Calu3 (cell line): ENCODE results near the gene LLPH. TPM values are rescaled to one million over a fixed set of nuclear protein-coding genes. Genes with fewer than 3 reads are reported as not detected.

Source experiments
- BruUV-seq: library from RNA; stranded (reverse); fragments of 400-500 nt; replicated peaks from 2 replicates; lab custom pipeline; 2021; lab: Mats Ljungman, UMichigan
- CTCF ChIA-PET: fragments of 300-600 bp; sonication (Branson Sonifier 250); formaldehyde crosslinking; loops from one replicate; lab custom pipeline; 2022; ENCODE audit warnings: antibody characterized with exemption; lab: Charles Lee
- DNase-seq: peaks from one replicate; pipeline ENCODE4 v3.0.0; 2022
- H3K27ac Mint-ChIP-seq: one replicate; pipeline ENCODE4 v1.8.0; 2022; ENCODE audit warnings: mixed read lengths; ENCODE audit not compliant: unreplicated experiment
- H3K27me3 Mint-ChIP-seq: one replicate; pipeline ENCODE4 v1.8.0; 2022; ENCODE audit warnings: mixed read lengths; ENCODE audit not compliant: unreplicated experiment
- H3K36me3 Mint-ChIP-seq: one replicate; pipeline ENCODE4 v1.8.0; 2022; ENCODE audit warnings: mild to moderate bottlenecking, moderate library complexity, mixed read lengths; ENCODE audit not compliant: insufficient read depth, unreplicated experiment
- H3K4me1 Mint-ChIP-seq: one replicate; pipeline ENCODE4 v1.8.0; 2022; ENCODE audit warnings: mild to moderate bottlenecking, low read depth, mixed read lengths; ENCODE audit not compliant: unreplicated experiment
- H3K4me3 Mint-ChIP-seq: one replicate; pipeline ENCODE4 v1.8.0; 2022; ENCODE audit warnings: mild to moderate bottlenecking, low read depth, moderate library complexity, mixed read lengths; ENCODE audit not compliant: unreplicated experiment
- H3K9me3 Mint-ChIP-seq: one replicate; pipeline ENCODE4 v1.8.0; 2022; ENCODE audit warnings: low read depth, mixed read lengths; ENCODE audit not compliant: unreplicated experiment
- intact Hi-C: fragments of 100-400 bp; cut with micrococcal nuclease; formaldehyde crosslinking; loops from one replicate; pipeline ENCODE4 v1.10.0; 2022; ENCODE audit not compliant: unreplicated experiment
- total RNA-seq: library from RNA; stranded (reverse); gene quantifications from 2 replicates; pipeline ENCODE4 v1.2.3, GENCODE V29; 2022
- TF ChIP-seq, protein P1 (sequence below): fragments of 200-600 bp; IDR thresholded peaks from one replicate; pipeline ENCODE4 v1.8.0; 2022; ENCODE audit warnings: antibody characterized with exemption; ENCODE audit not compliant: unreplicated experiment

LLPH gene
- total RNA-seq, 1 experiment from 2014 or later, result 46.6 TPM

DNA sequence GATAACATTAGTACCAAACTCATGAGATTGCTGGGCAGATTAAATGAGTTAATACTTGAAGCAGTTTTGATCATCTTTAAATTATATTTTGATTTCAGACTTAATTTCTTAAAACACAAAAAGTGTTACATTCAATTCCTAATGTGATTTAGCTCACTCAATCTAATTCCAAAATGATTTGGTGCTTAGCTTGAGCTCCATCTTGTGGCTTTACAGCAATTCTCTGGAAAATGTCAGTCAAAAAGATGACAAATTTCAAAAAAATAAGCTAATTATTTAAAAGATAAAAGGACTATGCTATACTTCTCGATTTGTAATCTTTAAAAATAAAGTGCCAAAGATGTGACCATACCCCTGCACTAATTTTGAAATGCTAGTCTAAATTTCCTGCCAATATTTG is 10.1 kb downstream of the LLPH start:
- DNase-seq, result no peak
- BruUV-seq, result no TSS peak
- Mint-ChIP-seq H3K27me3 (no peaks in the 10 kb centered on the region), H3K27ac (no peak overlapping the region), H3K4me3 (no peak overlapping the region), H3K4me1 (no peaks in the 10 kb centered on the region), H3K36me3 (peaks cover 13% of the 10 kb centered on the region), H3K9me3 (no peaks in the 10 kb centered on the region)
- CTCF ChIA-PET, result interaction anchor here (0.9 kb wide), 1 partner anchor 11 kb away, joined by 5 read pairs; no protein-coding TSS in a partner anchor
- TF ChIP-seq, protein P1, sequence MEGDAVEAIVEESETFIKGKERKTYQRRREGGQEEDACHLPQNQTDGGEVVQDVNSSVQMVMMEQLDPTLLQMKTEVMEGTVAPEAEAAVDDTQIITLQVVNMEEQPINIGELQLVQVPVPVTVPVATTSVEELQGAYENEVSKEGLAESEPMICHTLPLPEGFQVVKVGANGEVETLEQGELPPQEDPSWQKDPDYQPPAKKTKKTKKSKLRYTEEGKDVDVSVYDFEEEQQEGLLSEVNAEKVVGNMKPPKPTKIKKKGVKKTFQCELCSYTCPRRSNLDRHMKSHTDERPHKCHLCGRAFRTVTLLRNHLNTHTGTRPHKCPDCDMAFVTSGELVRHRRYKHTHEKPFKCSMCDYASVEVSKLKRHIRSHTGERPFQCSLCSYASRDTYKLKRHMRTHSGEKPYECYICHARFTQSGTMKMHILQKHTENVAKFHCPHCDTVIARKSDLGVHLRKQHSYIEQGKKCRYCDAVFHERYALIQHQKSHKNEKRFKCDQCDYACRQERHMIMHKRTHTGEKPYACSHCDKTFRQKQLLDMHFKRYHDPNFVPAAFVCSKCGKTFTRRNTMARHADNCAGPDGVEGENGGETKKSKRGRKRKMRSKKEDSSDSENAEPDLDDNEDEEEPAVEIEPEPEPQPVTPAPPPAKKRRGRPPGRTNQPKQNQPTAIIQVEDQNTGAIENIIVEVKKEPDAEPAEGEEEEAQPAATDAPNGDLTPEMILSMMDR, result no peak
- intact Hi-C loops, result no loop called here

DNA sequence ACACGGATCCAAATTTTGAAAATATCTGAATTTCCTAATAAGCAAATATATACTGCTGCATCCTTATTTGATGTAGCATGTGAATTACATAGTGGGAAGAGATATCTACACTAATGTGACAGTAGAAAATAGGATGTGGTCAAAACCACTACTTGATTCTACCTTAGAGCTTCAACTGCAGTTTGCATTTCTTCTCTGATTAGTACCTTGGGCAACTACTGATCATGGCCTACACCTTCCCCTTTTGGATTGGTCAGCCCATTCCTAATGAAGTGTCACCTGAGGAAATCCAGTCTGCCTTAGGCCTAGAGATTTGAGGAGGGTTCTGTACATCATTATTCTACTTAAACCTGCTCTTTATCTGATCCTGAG is 10.7 kb downstream of the LLPH start:
- Mint-ChIP-seq H3K27ac (no peak overlapping the region), H3K4me3 (no peak overlapping the region), H3K27me3 (no peaks in the 10 kb centered on the region), H3K9me3 (no peaks in the 10 kb centered on the region), H3K4me1 (no peaks in the 10 kb centered on the region), H3K36me3 (peaks cover 7% of the 10 kb centered on the region)
- TF ChIP-seq, protein P1, result no peak
- CTCF ChIA-PET, result no interaction called here
- intact Hi-C loops, result no loop called here
- no peak for DNase-seq
- BruUV-seq, result no TSS peak

DNA sequence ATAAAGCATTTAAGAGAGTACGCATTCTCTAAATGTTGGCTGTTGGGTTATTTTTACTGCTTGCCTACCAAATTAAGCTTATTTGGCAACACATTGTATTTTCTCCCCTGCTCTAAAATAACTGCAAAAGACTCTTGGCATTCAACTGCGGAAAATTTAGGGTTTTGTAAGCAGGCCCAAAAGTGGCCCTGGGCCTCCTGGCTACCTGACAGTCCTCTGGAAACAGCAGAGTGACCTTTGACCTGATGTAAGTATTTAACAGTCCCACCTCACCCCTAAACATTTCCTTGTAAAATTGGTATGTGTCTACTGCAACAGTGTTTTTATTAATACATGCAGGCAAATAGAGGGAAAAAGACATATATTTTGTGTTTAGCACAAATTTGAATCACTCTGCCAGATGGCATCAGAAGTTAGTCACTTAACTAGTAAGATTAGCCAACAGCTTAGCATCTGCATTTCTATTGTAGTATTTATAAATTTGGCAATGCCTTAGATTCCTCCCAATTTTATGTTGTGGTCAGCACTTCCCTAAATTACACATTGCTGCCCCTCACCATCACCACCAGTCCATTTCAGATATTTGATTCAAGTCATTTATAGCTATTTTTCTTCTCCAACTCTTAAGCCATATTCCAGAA is 11.2 kb downstream of the LLPH start:
- H3K27me3 Mint-ChIP-seq, result no peaks in the 10 kb centered on the region
- intact Hi-C loops, result no loop called here
- CTCF ChIA-PET, result interaction anchor here (0.6 kb wide), 1 partner anchor 22 kb away, joined by 3 read pairs; no protein-coding TSS in a partner anchor
- H3K36me3 Mint-ChIP-seq, result peaks cover 5% of the 10 kb centered on the region
- no peak for DNase-seq
- no peak overlapping the region for H3K4me3 Mint-ChIP-seq
- no peak overlapping the region for H3K27ac Mint-ChIP-seq
- no TSS peak for BruUV-seq
- H3K9me3 Mint-ChIP-seq, result no peaks in the 10 kb centered on the region
- no peaks in the 10 kb centered on the region for H3K4me1 Mint-ChIP-seq
- TF ChIP-seq, protein P1, result no peak

DNA sequence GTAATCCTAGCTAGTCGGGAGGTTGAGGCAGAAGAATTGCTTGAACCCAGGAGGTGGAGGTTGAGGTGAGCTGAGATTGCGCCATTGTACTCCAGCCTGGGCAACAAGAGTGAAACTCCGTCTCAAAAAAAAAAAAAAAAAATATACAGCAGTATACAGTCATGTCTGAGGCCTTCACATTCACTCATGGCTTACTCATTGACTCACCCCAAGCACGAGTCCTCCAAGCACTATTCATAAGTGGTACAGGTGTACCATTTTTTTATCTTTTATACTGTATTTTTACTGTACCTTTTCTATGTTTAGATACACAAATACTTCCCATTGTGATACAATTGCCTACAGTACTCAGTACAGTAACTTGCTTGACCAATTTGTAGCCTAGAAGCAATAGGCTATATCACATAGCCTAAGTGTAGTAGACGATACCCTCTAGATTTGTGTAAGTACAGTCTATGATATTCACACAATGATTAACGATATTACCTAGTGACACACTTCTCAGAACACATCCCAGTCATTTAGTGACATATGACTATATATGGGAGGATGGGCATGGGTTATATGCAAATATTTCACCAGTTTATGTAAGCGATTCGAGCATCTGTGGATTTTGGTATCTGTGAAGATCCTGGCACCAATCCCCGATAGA is 12.2 kb downstream of the LLPH start:
- Mint-ChIP-seq H3K9me3 (no peaks in the 10 kb centered on the region), H3K27ac (no peak overlapping the region), H3K27me3 (no peaks in the 10 kb centered on the region), H3K4me3 (no peak overlapping the region), H3K36me3 (no peaks in the 10 kb centered on the region), H3K4me1 (no peaks in the 10 kb centered on the region)
- TF ChIP-seq, protein P1, result no peak
- DNase-seq, result no peak
- BruUV-seq, result no TSS peak
- intact Hi-C loops, result no loop called here
- CTCF ChIA-PET, result interaction anchor here (0.6 kb wide), 2 partner anchors 227 to 1264 kb away, joined by 3 to 4 read pairs; no protein-coding TSS in a partner anchor
